Adrenal gland (tissue), 12 donors: ENCODE data around the gene PDE9A. TPM values are rescaled to one million over a fixed set of nuclear protein-coding genes. Genes with fewer than 3 reads are reported as not detected.

Experiments
- DNase-seq, 7 donors: peaks; one replicate each; pipeline ENCODE4 v3.0.0-alpha.2; 2019 to 2020
- H3K27ac ChIP-seq, 5 donors: fragments of 200-600 bp; sonication (generic) in 4 of 5; 1 replicate in 3 of 5; 2 replicates in 2 of 5; pipeline versions ENCODE4 v1.5.1 to v1.8.0; 2016 to 2020; ENCODE audit warnings: mild to moderate bottlenecking in 1 of 5
- H3K27me3 ChIP-seq: fragments of 200-600 bp; 2 replicates; pipeline ENCODE4 v1.8.0; 2021
- H3K36me3 ChIP-seq, 2 donors: fragments of 200-600 bp; replicated peaks in 1 of 2; 1 replicate in 1 of 2; 2 replicates in 1 of 2; pipeline versions ENCODE4 v1.5.1 to v1.8.0; 2018 to 2022
- H3K4me1 ChIP-seq, 2 donors: fragments of 200-600 bp; replicated peaks in 1 of 2; 1 replicate in 1 of 2; 2 replicates in 1 of 2; pipeline versions ENCODE4 v1.5.1 to v1.8.0; 2018 to 2021
- H3K4me3 ChIP-seq, 4 donors: fragments of 200-600 bp; sonication (generic) in 3 of 4; one replicate each; pipeline ENCODE4 v1.5.1; 2016 to 2018
- H3K9me3 ChIP-seq, 3 donors: fragments of 200-600 bp; sonication (generic) in 1 of 3; replicated peaks in 1 of 3; 1 replicate in 2 of 3; 2 replicates in 1 of 3; pipeline versions ENCODE4 v1.5.1 to v1.8.0; 2016 to 2021
- POLR2A ChIP-seq, 2 donors: fragments of 450-650 bp; IDR thresholded peaks; one replicate each; pipeline ENCODE4 v1.6.1; 2017; ENCODE audit warnings: antibody characterized with exemption in 2 of 2, mild to moderate bottlenecking in 2 of 2, moderate library complexity in 1 of 2
- WGBS, 4 donors: extraction: QIAGEN DNeasy Blood & Tissue Kit in 2 of 4; methylation state at CpG; one replicate each; pipeline versions ENCODE4 v1.1.5 to v1.1.7; 2013 to 2017; 5-methylcytosine and 5-hydroxymethylcytosine counted together
- intact Hi-C, 2 donors: fragments of 100-400 bp; cut with DNase I; formaldehyde crosslinking; loops; one replicate each; pipeline versions ENCODE4 v1.14.1 to v1.15.0; 2022 to 2023
- polyA plus RNA-seq, 3 donors: library from polyadenylated mRNA; stranded (reverse); fragments of 200-250 nt in 2 of 3; fragments of 350-450 nt in 1 of 3; fragmentation: Illumina TruSeq in 1 of 3; extraction: RNeasy Lipid Tissue Mini Kit (QIAGEN cat#74804) in 1 of 3; gene quantifications; one replicate each; pipeline ENCODE4 v1.2.3, GENCODE V29; 2013 to 2014
- total RNA-seq, 9 donors: library from RNA; depleted of rRNA in 4 of 9; stranded (reverse); fragments of >200 nt in 4 of 9; fragments of 120-200 nt in 1 of 9; fragmentation: NEBNext Ultra II Directional in 1 of 9; extraction: Animal tissue kit (Norgen Biotek cat#: 25700) in 1 of 9; gene quantifications; one replicate each; pipeline versions ENCODE4 v1.1.0 to v1.2.4, GENCODE V29; 2013 to 2023
- TF ChIP-seq, protein P1 (sequence below), 6 experiments: fragments of 450-650 bp in 4 of 6; fragments of 200-600 bp in 2 of 6; sonication (generic) in 1 of 6; IDR thresholded peaks; 1 replicate in 5 of 6; 2 replicates in 1 of 6; pipeline versions ENCODE4 v1.5.1 to v1.8.0; 2016 to 2021; ENCODE audit warnings: antibody characterized with exemption in 6 of 6, mild to moderate bottlenecking in 2 of 6, moderate library complexity in 1 of 6
- donor health status: healthy with polysubstance abuse.
- donor health status: Bipolar disorder and iron deficiency.
- donor health status: DM: yes; HTN: yes; CAD: no.
- donor health status: DM: no; HTN: no; CAD: no.
- donor health status: DM: no; HTN: no; CAD: no.
- donor health status: DM: yes; HTN: yes; CAD: no.

The PDE9A gene
- total and polyA plus RNA-seq, 12 donors = 4.6 to 58.1 (median 19.5) TPM

GRCh38 chr21:42649122-42650032 is 4.0 kb upstream of the PDE9A start:
- Histone ChIP-seq H3K27me3 (no peaks in the 10 kb centered on the region), H3K27ac (no peak overlapping the region), H3K9me3 (no peaks in the 10 kb centered on the region), H3K36me3 (no peaks in the 10 kb centered on the region), H3K4me3 (no peak overlapping the region), H3K4me1 (peaks cover under 1 to 10% of the 10 kb centered on the region in 2 donors)
- 90 to 94% (median 93%) methylated on average over 20 to 24 of the region's 24 CpGs for WGBS, 4 donors
- TF ChIP-seq POLR2A (IDR thresholded peaks at IDR 0.05) = no peak
- TF ChIP-seq, protein P1, sequence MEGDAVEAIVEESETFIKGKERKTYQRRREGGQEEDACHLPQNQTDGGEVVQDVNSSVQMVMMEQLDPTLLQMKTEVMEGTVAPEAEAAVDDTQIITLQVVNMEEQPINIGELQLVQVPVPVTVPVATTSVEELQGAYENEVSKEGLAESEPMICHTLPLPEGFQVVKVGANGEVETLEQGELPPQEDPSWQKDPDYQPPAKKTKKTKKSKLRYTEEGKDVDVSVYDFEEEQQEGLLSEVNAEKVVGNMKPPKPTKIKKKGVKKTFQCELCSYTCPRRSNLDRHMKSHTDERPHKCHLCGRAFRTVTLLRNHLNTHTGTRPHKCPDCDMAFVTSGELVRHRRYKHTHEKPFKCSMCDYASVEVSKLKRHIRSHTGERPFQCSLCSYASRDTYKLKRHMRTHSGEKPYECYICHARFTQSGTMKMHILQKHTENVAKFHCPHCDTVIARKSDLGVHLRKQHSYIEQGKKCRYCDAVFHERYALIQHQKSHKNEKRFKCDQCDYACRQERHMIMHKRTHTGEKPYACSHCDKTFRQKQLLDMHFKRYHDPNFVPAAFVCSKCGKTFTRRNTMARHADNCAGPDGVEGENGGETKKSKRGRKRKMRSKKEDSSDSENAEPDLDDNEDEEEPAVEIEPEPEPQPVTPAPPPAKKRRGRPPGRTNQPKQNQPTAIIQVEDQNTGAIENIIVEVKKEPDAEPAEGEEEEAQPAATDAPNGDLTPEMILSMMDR (IDR thresholded peaks at IDR 0.05) = no peak
- DNase-seq = no peak
- intact Hi-C loops = loop anchor here in 1 of 2 donors (5.0 kb wide), 2 partner anchors 52 to 168 kb away; no protein-coding TSS in a partner anchor

DNA sequence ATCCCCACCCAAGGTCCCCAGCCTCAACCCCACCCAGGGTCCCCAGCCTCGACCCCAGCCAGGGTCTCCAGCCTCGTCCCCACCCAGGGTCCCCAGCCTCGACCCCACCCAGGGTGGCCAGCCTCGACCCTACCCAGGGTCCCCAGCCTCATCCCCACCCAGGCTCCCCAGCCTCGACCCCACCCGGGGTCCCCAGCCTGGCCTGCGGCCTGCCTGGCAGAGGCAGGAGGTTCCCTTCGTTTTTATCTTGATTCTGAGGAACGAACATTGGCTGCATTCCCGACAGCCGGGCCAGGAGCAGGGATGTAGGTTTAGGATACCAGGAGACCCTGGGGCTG is 3.4 kb upstream of the PDE9A start:
- Histone ChIP-seq H3K9me3 (no peaks in the 10 kb centered on the region), H3K4me1 (peaks cover 7 to 14% of the 10 kb centered on the region in 2 donors), H3K27me3 (no peaks in the 10 kb centered on the region), H3K27ac (no peak overlapping the region), H3K4me3 (no peak overlapping the region), H3K36me3 (no peaks in the 10 kb centered on the region)
- WGBS, 4 donors = 62 to 81% (median 70%) methylated on average over 3 to 11 of the region's 11 CpGs
- no peak for DNase-seq
- TF ChIP-seq, protein P1 (IDR thresholded peaks at IDR 0.05) = no peak
- TF ChIP-seq POLR2A (IDR thresholded peaks at IDR 0.05) = no peak
- intact Hi-C loops = loop anchor here in 1 of 2 donors (5.0 kb wide), 2 partner anchors 53 to 167 kb away; no protein-coding TSS in a partner anchor

DNA sequence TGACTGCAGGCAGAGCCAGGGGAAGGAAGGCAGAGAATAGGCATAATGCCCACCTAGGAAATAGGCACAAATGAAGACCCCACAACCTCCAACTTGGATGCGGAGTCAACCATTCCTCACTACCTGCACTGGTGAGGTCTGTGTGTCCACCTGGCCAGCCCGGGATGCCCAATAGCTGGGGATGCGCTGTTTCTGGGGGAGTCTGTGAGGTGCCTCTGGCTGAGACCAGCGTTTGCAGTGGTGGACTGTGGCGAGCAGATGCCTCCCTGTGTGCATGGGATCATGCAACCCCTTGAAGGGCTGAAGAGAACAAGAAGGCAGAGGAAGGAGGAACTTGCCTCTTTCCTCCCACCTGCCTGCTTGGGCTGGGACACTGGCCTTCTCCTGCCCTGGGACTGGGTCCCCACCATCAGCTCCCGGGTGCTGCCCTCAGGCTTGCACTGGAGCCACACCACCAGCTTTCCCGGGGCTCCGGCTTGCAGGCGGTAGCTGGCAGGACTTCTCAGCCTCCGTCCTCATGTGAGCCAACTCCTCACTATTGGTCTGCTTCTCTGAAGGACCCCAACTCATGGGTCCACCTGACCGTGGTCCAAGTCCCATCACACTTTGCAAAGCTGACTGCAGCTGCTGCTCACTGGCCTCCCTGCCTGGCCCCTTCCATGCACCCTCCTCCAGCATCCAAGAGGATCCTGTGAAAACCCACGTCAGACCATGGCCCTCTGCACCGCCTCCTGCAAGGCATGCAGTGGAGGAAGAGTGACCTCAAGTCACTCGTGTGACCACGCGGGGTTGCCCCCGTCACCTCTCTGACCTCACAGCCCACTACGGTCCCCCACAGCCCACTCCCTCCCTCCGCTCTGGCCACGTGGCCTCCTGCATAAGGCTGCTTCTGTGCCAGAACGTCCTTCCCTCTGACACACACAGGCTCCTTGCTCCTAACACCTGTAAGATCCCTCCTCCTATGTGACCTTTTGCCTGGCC is 2.7 kb upstream of the PDE9A start:
- DNase-seq = no peak
- no peaks in the 10 kb centered on the region for H3K9me3 ChIP-seq
- intact Hi-C loops = loop anchor here in 1 of 2 donors (5.0 kb wide), 2 partner anchors 53 to 167 kb away; no protein-coding TSS in a partner anchor
- H3K27ac ChIP-seq = no peak overlapping the region
- 78 to 89% (median 86%) methylated on average over 16 to 21 of the region's 21 CpGs for WGBS, 4 donors
- no peaks in the 10 kb centered on the region for H3K36me3 ChIP-seq
- H3K4me3 ChIP-seq = no peak overlapping the region
- no peaks in the 10 kb centered on the region for H3K27me3 ChIP-seq
- TF ChIP-seq, protein P1 (IDR thresholded peaks at IDR 0.05) = no peak
- TF ChIP-seq POLR2A (IDR thresholded peaks at IDR 0.05) = no peak
- peaks cover 9 to 15% of the 10 kb centered on the region in 2 donors for H3K4me1 ChIP-seq
